DND-41 (cell line): Measurements from ENCODE around the gene HMGXB3.

ENCODE experiments used
- ATAC-seq: fragments of 200-7000 bp; cut with Tn5 transposase; 3 replicates; pipeline ENCODE4 v1.9.1; 2021; ENCODE audit warnings: low read depth; ENCODE audit not compliant: insufficient read depth
- DNase-seq: peaks from one replicate; pipeline ENCODE4 v3.0.0-alpha.2; 2020
- H2AFZ ChIP-seq: 2 replicates; pipeline ENCODE4 v1.6.0; 2012; ENCODE audit warnings: low read depth, low read length
- H3K27ac ChIP-seq: 2 replicates; pipeline ENCODE4 v1.5.1; 2012; ENCODE audit warnings: low read length, inconsistent platforms
- H3K27me3 ChIP-seq: fragments of 200-600 bp; sonication (generic); 2 replicates; pipeline ENCODE4 v1.6.0; 2012; ENCODE audit warnings: low read length, mild to moderate bottlenecking, inconsistent platforms; ENCODE audit not compliant: insufficient read depth, poor library complexity
- H3K36me3 ChIP-seq: 2 replicates; pipeline ENCODE4 v1.5.1; 2012; ENCODE audit warnings: low read length, inconsistent platforms; ENCODE audit not compliant: insufficient read depth
- H3K4me1 ChIP-seq: 2 replicates; pipeline ENCODE4 v1.5.1; 2012; ENCODE audit warnings: mild to moderate bottlenecking, low read length; ENCODE audit not compliant: insufficient read depth
- H3K4me2 ChIP-seq: 2 replicates; pipeline ENCODE4 v1.6.0; 2012; ENCODE audit warnings: mild to moderate bottlenecking, moderate library complexity, low read length, inconsistent platforms; ENCODE audit not compliant: insufficient read depth
- H3K4me3 ChIP-seq, 2 experiments: fragments of 200-600 bp in 1 of 2; shearing (Covaris generic) in 1 of 2; 2 replicates each; pipeline ENCODE4 v1.5.1; 2012 to 2016; ENCODE audit warnings: inconsistent platforms in 2 of 2, low read length in 2 of 2, mild to moderate bottlenecking in 2 of 2, low read depth in 1 of 2, moderate library complexity in 1 of 2
- H3K79me2 ChIP-seq: 2 replicates; pipeline ENCODE4 v1.6.0; 2012; ENCODE audit warnings: low read length, inconsistent platforms; ENCODE audit not compliant: insufficient read depth
- H3K9ac ChIP-seq: 2 replicates; pipeline ENCODE4 v1.6.0; 2012; ENCODE audit warnings: low read depth, mild to moderate bottlenecking, inconsistent platforms, low read length, moderate library complexity
- H3K9me3 ChIP-seq: 2 replicates; pipeline ENCODE4 v1.5.1; 2012; ENCODE audit warnings: low read length, moderate library complexity, mild to moderate bottlenecking, inconsistent platforms; ENCODE audit not compliant: insufficient read depth, severe bottlenecking
- H4K20me1 ChIP-seq: 2 replicates; pipeline ENCODE4 v1.6.0; 2012; ENCODE audit warnings: low read length; ENCODE audit not compliant: insufficient read depth
- CTCF ChIP-seq: IDR thresholded peaks from 2 replicates; pipeline ENCODE4 v1.5.1; 2012; ENCODE audit warnings: borderline replicate concordance, low read length, moderate library complexity, mild to moderate bottlenecking; ENCODE audit not compliant: poor library complexity, severe bottlenecking; ENCODE audit errors: extremely low read depth
- EZH2 ChIP-seq: IDR thresholded peaks from 3 replicates; pipeline ENCODE4 v1.6.1; 2012; ENCODE audit warnings: borderline replicate concordance, low read depth, mild to moderate bottlenecking, moderate library complexity, low read length, inconsistent platforms; ENCODE audit not compliant: severe bottlenecking

The HMGXB3 gene

GRCh38 chr5:150035139-150035895 lies 34.8 kb downstream of the HMGXB3 start:
- no peak for TF ChIP-seq EZH2
- no peak for TF ChIP-seq CTCF
- ATAC-seq: no peak
- Histone ChIP-seq H4K20me1 (peaks cover under 1% of the 10 kb centered on the region), H3K4me2 (no peak overlapping the region), H3K27me3 (no peaks in the 10 kb centered on the region), H3K9ac (no peak overlapping the region), H3K36me3 (peaks cover 96% of the 10 kb centered on the region), H3K79me2 (no peaks in the 10 kb centered on the region), H3K9me3 (no peaks in the 10 kb centered on the region), H3K4me1 (no peaks in the 10 kb centered on the region), H3K4me3 (no peak overlapping the region), H3K27ac (no peak overlapping the region), H2AFZ (no peak overlapping the region)
- no peak for DNase-seq

GRCh38 chr5:150036513-150036912 lies 36.0 kb downstream of the HMGXB3 start:
- no peak overlapping the region for H3K4me3 ChIP-seq
- no peak overlapping the region for H2AFZ ChIP-seq
- no peaks in the 10 kb centered on the region for H3K4me1 ChIP-seq
- ATAC-seq: no peak
- H3K27ac ChIP-seq: no peak overlapping the region
- no peak overlapping the region for H3K4me2 ChIP-seq
- H4K20me1 ChIP-seq: peaks cover 4% of the 10 kb centered on the region; the same call in 1 of the 2 replicates
- TF ChIP-seq EZH2 (no peak), CTCF (no peak)
- H3K27me3 ChIP-seq: no peaks in the 10 kb centered on the region
- DNase-seq: no peak
- H3K9me3 ChIP-seq: no peaks in the 10 kb centered on the region
- no peak overlapping the region for H3K9ac ChIP-seq
- H3K79me2 ChIP-seq: no peaks in the 10 kb centered on the region
- peaks cover 96% of the 10 kb centered on the region for H3K36me3 ChIP-seq

GRCh38 chr5:150038547-150038946 lies 38.0 kb downstream of the HMGXB3 start:
- no peaks in the 10 kb centered on the region for H3K9me3 ChIP-seq
- H3K27ac ChIP-seq: no peak overlapping the region
- H4K20me1 ChIP-seq: peaks cover 4% of the 10 kb centered on the region; the same call in 1 of the 2 replicates
- H3K4me3 ChIP-seq: no peak overlapping the region
- no peaks in the 10 kb centered on the region for H3K79me2 ChIP-seq
- H3K4me2 ChIP-seq: no peak overlapping the region
- H3K9ac ChIP-seq: no peak overlapping the region
- no peaks in the 10 kb centered on the region for H3K4me1 ChIP-seq
- H3K36me3 ChIP-seq: peaks cover 96% of the 10 kb centered on the region
- TF ChIP-seq EZH2 (no peak), CTCF (no peak)
- no peak overlapping the region for H2AFZ ChIP-seq
- DNase-seq: no peak
- no peak for ATAC-seq
- H3K27me3 ChIP-seq: no peaks in the 10 kb centered on the region
